Aorta (tissue), 5 donors: ENCODE results near the gene VKORC1L1. TPM values are rescaled to one million over a fixed set of nuclear protein-coding genes. Genes with fewer than 3 reads are reported as not detected.

Source experiments
- ATAC-seq: fragments of 200-7000 bp; cut with Tn5 transposase; one replicate; pipeline ENCODE4 v1.9.1; 2022; ENCODE audit warnings: moderate library complexity; ENCODE audit not compliant: low FRiP score
- DNase-seq, 2 donors: peaks; one replicate each; pipeline ENCODE4 v3.0.0-alpha.2; 2020
- H3K27ac ChIP-seq, 2 donors: one replicate each; pipeline ENCODE4 v1.5.1; 2013; ENCODE audit warnings: low read length in 2 of 2, mild to moderate bottlenecking in 2 of 2, moderate library complexity in 2 of 2, control low read depth in 1 of 2, inconsistent platforms in 1 of 2, low read depth in 1 of 2
- H3K27me3 ChIP-seq, 2 donors: one replicate each; pipeline ENCODE4 v1.6.1; 2013; ENCODE audit warnings: control low read depth in 1 of 2, low read length in 1 of 2, mild to moderate bottlenecking in 1 of 2, moderate library complexity in 1 of 2; ENCODE audit not compliant: insufficient read depth in 2 of 2, control insufficient read depth in 1 of 2
- H3K36me3 ChIP-seq, 2 donors: one replicate each; pipeline ENCODE4 v1.6.1; 2013; ENCODE audit warnings: control low read depth in 1 of 2, low read length in 1 of 2, mild to moderate bottlenecking in 1 of 2; ENCODE audit not compliant: insufficient read depth in 2 of 2, control insufficient read depth in 1 of 2
- H3K4me1 ChIP-seq, 2 donors: one replicate each; pipeline ENCODE4 v1.6.1; 2013; ENCODE audit warnings: low read length in 2 of 2, control low read depth in 1 of 2, mild to moderate bottlenecking in 1 of 2, moderate library complexity in 1 of 2; ENCODE audit not compliant: insufficient read depth in 2 of 2, control insufficient read depth in 1 of 2
- H3K4me3 ChIP-seq, 2 donors: one replicate each; pipeline ENCODE4 v1.5.1; 2013; ENCODE audit warnings: low read length in 2 of 2, control low read depth in 1 of 2, mild to moderate bottlenecking in 1 of 2
- H3K9me3 ChIP-seq: one replicate; pipeline ENCODE4 v1.6.1; 2013; ENCODE audit warnings: mild to moderate bottlenecking, low read length; ENCODE audit not compliant: control insufficient read depth
- WGBS, 2 donors: extraction: QIAGEN DNeasy Blood & Tissue Kit; methylation state at CpG; one replicate each; pipeline ENCODE4 v1.1.7; 2013; 5-methylcytosine and 5-hydroxymethylcytosine counted together
- intact Hi-C, 2 donors: fragments of 100-400 bp; cut with DNase I; formaldehyde crosslinking; loops; one replicate each; pipeline versions ENCODE4 v1.14.2 to v1.15.0; 2022
- polyA plus RNA-seq, 2 donors: library from polyadenylated mRNA; stranded (reverse); fragments of 200-250 nt; gene quantifications; one replicate each; pipeline ENCODE4 v1.2.3, GENCODE V29; 2013
- total RNA-seq, 2 donors: library from RNA; stranded (reverse); fragmentation: NEBNext Ultra II Directional; extraction: Animal tissue kit (Norgen Biotek cat#: 25700); gene quantifications; one replicate each; pipeline ENCODE4 v1.2.1, GENCODE V29; 2021
- donor health status: healthy with polysubstance abuse.
- donor health status: Bipolar disorder and iron deficiency.
- donor health status: DM: no; HTN: no; CAD: no.
- donor health status: DM: no; HTN: no; CAD: no.
- donor health status: DM: yes; HTN: yes; CAD: no.

Gene VKORC1L1
- total and polyA plus RNA-seq, 4 donors = 10.0 to 21.9 (median 16.7) TPM

DNA sequence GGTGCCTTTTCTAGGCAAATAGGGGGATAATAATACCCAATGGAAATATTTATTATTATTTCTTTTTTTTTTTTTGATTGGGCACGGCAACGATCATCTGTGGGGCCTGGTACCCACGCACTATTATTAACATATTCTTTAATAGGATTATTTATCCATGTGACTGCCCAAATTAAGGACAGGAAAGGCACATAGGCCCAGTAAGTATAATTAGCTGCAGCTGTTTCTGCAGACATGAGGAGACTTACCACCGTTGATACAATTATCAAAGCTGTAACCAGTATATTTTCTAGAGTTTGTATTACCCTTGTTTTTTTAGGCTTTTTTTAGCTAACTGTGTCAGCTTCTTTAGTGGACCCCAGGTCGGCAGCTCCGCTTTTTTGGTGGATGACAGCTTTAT, 134.4 kb downstream of the VKORC1L1 start:
- Histone ChIP-seq H3K36me3 (no peaks in the 10 kb centered on the region), H3K9me3 (no peaks in the 10 kb centered on the region), H3K27me3 (no peaks in the 10 kb centered on the region), H3K27ac (no peak overlapping the region), H3K4me3 (no peak overlapping the region), H3K4me1 (no peaks in the 10 kb centered on the region)
- ATAC-seq = no peak
- no peak for DNase-seq
- intact Hi-C loops = no loop called here
- WGBS, 2 donors = 57 to 76% methylated on average over 6 of the region's 6 CpGs

Other genes starting within 250 kb of the VKORC1L1 start
- 10 to 100 TPM; 30.3 to 47.3 TPM for gene GUSB, start 109.1 kb downstream of the VKORC1L1 start, total RNA-seq
- gene GUSB, start 109.1 kb downstream of the VKORC1L1 start, polyA plus RNA-seq = 10 to 100 TPM; 42.4 to 55.5 TPM
- gene ASL, start 202.7 kb downstream of the VKORC1L1 start, total RNA-seq = 10 to 100 TPM; 29.1 to 30.3 TPM
- gene ASL, start 202.7 kb downstream of the VKORC1L1 start, polyA plus RNA-seq = 10 to 100 TPM; 26.8 to 98.7 TPM
- 10 to 100 TPM; 27.1 to 29.5 TPM for gene CRCP, start 241.8 kb downstream of the VKORC1L1 start, total RNA-seq
- gene CRCP, start 241.8 kb downstream of the VKORC1L1 start, polyA plus RNA-seq = 10 to 100 TPM; 16.8 to 23.7 TPM